Stimulated activated CD8-positive, alpha-beta memory T cell treated with anti-CD3 and anti-CD28 coated beads, Interleukin-15, amount 100 ng/mL, for 48 hours (primary cell): ENCODE measurements around the gene CRTC3.

Experiments
- DNase-seq, 2 donors: peaks; one replicate each; pipeline ENCODE4 v3.0.0-alpha.2; 2020; ENCODE audit warnings: low read depth in 2 of 2

Gene CRTC3

GRCh38 chr15:90563463-90563862, 33.7 kb downstream of the CRTC3 start:
- DNase-seq = no peak

GRCh38 chr15:90564051-90564450, 34.3 kb downstream of the CRTC3 start:
- no peak for DNase-seq

- no peak for DNase-seq
Observed at GRCh38 chr15:90564590-90564989, 34.9 kb downstream of the CRTC3 start.

- no peak for DNase-seq
Observed at GRCh38 chr15:90565866-90566265, 36.1 kb downstream of the CRTC3 start.

- DNase-seq = no peak
Observed at GRCh38 chr15:90570643-90571042, 40.9 kb downstream of the CRTC3 start.

GRCh38 chr15:90571063-90571541, 41.4 kb downstream of the CRTC3 start:
- DNase-seq = no peak

- no peak for DNase-seq
Observed at GRCh38 chr15:90572893-90573292, 43.2 kb downstream of the CRTC3 start.

GRCh38 chr15:90576711-90577389, 47.1 kb downstream of the CRTC3 start:
- no peak for DNase-seq

GRCh38 chr15:90579213-90579612, 49.5 kb downstream of the CRTC3 start:
- DNase-seq = no peak

- no peak for DNase-seq
Observed at GRCh38 chr15:90580099-90580498, 50.4 kb downstream of the CRTC3 start.

GRCh38 chr15:90580541-90580940, 50.8 kb downstream of the CRTC3 start:
- DNase-seq = no peak

- DNase-seq = no peak
Observed at GRCh38 chr15:90580946-90581345, 51.2 kb downstream of the CRTC3 start.

- no peak for DNase-seq
Observed at GRCh38 chr15:90581771-90582352, 52.1 kb downstream of the CRTC3 start.

- no peak for DNase-seq
Observed at GRCh38 chr15:90582553-90582952, 52.8 kb downstream of the CRTC3 start.

GRCh38 chr15:90583471-90584252, 53.9 kb downstream of the CRTC3 start:
- DNase-seq = no peak

GRCh38 chr15:90584841-90585240, 55.1 kb downstream of the CRTC3 start:
- DNase-seq = no peak

- no peak for DNase-seq
Observed at GRCh38 chr15:90585863-90586262, 56.1 kb downstream of the CRTC3 start.

- no peak for DNase-seq
Observed at GRCh38 chr15:90586948-90587347, 57.2 kb downstream of the CRTC3 start.

- DNase-seq = no peak
Observed at GRCh38 chr15:90588427-90588826, 58.7 kb downstream of the CRTC3 start.

GRCh38 chr15:90591524-90591923, 61.8 kb downstream of the CRTC3 start:
- no peak for DNase-seq

GRCh38 chr15:90592131-90592881, 62.6 kb downstream of the CRTC3 start:
- no peak for DNase-seq

- DNase-seq = no peak
Observed at GRCh38 chr15:90593499-90594158, 63.9 kb downstream of the CRTC3 start.
